Suppressor macrophage treated with lipopolysaccharide for 1 hour (primary cell): ENCODE results near the gene ATIC.
A peak's percentile ranks its signal among the peaks of the same experiment; 100 is the strongest.
"Not testable (repeated sequence)": the region's sequence is repeated elsewhere in the genome, so short reads cannot be mapped to it uniquely, and the experiment has no call there.

Source experiments
- DNase-seq, 3 donors: peaks; one replicate each; pipeline ENCODE4 v3.0.0-alpha.2; 2020 to 2022

Gene ATIC

DNA sequence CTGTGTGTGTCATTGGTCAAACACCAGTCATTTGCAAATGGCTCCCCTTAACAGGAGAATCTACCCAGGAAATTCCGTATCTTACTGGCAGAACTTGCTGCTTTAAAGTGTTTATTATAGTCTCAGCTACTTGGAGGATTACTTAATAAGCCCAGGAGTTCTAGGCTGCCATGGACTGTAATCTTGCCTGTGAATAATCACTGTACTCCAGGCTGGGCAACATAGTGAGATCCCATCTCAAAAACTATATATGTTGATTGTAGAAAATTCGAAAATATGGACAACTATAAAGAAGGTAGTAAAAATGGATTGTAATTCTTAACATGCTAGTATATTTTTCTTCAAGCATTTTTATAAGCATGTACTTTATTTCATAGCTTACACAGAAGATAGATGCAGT is 4.5 kb downstream of the ATIC start:
- DNase-seq = peak; percentile 9 to 33 (median 22)

DNA sequence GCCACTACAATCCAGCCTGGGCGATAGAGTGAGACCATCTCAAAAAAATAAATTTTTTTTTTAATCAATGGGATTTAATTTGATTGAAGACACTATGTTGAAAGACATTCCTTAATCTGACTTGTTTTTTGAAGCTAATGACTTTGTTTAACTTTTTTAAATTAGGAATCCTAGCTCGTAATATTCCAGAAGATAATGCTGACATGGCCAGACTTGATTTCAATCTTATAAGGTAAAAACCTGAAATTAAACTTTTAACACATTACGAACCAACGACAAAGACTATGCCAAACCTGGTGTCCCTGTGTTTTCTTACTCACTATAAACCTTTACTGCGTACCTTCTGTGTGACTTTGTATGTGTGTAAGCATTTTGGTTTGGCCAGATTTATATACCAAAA is 7.6 kb downstream of the ATIC start:
- no peak for DNase-seq

DNA sequence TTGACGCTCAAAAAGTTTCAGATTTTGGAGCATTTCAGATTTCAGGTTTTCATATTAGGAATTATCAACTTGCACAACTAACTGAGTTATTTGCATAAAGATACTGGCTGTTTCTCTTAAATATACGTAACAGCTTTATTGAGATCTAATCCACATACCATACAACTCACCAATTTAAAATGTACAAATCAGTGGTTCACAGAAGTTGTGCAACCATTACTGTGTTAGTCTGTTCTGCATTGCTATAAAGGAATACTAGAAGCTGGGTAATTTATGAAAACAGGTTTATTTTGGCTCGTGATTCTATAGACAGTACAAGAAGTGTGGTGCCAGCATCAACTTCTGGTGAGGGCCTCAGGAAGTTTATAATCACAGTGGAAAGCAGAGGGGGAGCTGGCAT is 8.2 kb downstream of the ATIC start:
- DNase-seq = no peak

DNA sequence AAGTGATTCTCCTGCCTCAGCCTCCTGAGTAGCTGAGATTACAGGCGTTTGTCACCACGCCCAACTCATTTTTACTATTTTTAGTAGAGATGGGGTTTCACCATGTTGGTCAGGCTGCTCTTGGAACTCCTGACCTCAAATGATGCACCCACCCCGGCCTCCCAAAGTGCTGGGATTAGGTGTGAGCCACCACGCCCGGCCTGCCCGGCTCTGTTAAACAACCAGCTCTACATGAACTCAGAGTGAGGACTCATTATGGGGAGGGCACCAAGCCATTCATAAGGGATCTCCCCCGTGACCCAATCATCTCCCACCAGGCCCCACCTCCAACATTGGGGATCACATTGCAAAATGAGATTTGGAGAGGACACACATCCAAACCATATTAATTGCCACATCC is 8.8 kb downstream of the ATIC start:
- DNase-seq = no peak

DNA sequence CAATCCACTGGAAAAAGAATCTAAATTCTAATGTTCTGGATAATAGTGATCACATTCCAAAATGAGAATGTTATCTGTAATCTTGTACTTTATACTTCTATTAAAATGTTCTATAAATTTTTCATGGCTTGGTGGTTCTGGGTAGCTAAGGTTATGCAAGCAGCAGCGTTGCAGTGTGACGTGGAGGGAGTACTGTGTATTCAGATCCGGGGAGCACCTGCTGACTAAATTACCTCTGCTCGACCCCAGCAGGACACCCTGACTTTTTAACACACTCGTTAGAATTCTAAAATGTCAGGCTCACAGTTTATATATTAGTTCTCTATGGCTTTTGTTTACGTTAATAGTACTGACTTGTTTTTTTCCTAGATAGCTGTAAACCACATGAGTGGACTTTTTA is 13.0 kb downstream of the ATIC start:
- DNase-seq = no peak

GRCh38 chr2:215328066-215328465 is 16.2 kb downstream of the ATIC start:
- DNase-seq = no peak

- DNase-seq = no peak
Measured at GRCh38 chr2:215332872-215333595, 21.2 kb downstream of the ATIC start.

- no peak for DNase-seq
Measured at GRCh38 chr2:215338883-215339679, 27.2 kb downstream of the ATIC start.

GRCh38 chr2:215347878-215348277 is 36.0 kb downstream of the ATIC start:
- DNase-seq = no peak

DNA sequence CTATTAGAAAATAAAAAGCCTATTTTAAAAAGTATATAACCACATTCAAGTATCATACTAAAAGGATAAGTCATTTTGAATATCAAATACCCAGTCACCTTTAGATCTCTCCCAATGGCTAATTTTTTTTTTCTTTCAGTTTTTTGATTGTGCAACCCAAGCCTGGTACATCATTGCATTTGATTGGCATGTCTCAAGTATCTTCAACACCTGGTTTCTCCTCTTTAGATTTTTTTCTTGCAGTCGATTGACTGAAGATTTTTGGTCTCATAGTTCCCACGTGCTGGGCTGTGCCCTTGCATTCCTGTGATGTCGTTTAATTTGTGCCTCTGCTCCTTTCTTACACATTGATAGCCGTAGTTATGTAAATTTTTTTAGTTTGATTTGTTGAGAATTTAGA is 40.7 kb downstream of the ATIC start:
- DNase-seq = no peak

DNA sequence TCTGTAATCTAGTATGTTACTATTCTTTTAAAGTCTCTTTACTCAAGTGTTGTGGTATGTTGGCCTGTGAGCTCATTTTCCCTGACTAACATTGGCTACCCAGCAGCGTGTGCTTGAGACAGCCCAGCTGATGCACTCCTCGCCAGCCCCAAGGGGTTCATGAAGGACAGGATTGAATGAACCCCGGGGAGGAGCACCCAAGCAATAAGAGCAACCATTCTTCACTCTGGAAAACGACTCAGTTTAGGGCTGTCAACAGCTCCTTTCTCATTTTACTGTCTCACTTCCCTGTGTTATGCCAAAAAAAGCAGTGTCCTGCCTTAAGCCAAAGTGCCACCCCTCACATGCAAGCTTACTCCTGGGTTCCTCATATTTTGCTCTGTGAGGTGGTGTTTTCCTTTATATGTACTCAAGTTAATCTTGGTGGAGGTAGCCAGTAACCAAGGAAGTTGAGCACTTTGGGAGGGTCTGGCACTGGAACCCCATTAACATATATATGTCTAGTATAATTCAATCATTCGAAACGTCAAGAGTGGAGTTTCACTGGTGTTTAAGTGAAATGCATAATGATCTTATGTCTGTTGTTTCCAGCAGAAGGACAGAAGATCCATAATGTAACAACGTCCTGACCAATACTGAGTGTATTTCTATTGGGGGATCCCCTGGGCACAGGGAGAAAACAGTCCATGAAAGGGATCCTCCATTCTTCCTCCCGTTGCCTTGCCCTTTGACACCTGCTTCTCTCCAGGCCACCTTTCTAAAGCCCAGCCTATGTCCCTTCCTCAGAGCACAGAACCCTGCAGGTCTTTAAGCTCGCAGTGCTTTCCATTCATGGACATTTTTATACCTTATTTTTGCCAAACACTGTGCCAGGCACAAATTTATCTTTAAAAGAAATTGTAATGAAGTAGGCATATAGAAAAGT is 43.2 kb downstream of the ATIC start:
- no peak for DNase-seq

DNA sequence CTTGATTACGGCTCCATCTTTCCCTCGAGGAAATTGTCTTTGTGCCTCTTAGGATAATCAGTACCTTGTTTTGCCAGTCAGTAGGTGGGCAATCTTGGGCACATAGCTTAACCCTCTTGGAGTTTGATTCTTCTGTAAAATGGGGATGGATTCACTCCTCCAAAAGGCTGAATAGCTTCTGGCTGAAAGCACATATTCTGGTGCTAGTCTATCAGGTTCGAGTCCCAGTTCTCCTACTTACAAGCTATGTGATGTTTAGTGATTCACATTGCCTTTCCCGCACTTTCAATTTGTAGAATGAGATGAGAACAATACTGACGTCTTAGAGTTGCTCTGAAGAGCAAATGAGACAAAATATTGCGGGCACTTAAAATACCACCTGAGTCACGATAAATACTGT is 43.9 kb downstream of the ATIC start:
- DNase-seq = no peak

DNA sequence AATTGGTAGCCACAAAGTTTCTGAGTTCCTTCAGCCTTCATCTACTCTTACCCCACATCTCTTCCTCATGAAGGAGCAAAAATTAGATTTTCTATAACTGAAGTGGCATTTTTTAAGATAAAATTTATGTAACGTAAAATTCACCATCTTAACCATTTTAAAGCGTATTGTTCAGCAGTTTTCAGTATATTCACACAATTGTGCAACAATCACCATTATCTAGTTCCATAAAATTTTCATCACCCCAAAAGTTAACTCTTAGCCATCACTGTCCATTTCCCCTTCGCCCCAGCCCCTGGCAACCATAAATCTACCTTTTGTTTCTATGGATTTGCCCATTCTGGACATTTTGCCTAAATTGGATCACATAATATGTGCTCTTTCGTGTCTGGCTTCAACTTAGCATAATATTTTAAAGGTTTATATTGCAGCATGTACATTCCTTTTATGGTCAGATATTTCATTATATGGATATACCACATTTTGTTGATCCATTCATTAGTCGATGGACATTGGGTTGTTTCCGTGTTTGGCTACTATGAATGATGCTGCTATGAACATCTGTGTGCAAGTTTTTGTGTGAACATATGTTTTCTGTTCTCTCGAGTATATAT is 44.6 kb downstream of the ATIC start:
- no peak for DNase-seq

DNA sequence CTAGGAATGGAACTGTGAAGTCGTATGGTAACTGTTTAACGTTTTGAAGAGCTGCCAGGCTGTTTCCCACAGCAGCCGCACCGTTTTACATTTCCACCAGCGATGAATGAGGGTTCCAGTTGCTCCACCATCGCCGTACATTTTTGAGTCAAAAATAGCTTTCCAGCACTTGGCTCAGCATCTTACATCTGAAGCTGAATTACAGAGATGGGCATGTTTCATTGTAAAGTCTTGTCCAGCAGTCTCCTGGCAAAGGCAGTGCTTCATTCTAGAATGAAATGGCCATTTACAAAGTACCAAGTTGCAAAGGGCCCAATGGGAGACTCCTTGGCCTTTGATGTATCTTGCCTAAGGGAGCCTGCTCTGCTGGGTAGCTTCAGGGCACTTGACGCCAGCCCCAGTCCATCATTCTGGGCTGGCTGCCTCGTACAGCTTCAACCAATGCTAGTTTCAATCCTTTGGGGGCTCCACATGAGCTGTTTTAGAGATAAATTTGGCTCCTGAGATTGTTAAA is 45.1 kb downstream of the ATIC start:
- no peak for DNase-seq

GRCh38 chr2:215357660-215358059 is 45.8 kb downstream of the ATIC start:
- DNase-seq = peak; percentile 8 to 58 (median 28)

GRCh38 chr2:215358312-215358845 is 46.5 kb downstream of the ATIC start:
- DNase-seq = no peak

DNA sequence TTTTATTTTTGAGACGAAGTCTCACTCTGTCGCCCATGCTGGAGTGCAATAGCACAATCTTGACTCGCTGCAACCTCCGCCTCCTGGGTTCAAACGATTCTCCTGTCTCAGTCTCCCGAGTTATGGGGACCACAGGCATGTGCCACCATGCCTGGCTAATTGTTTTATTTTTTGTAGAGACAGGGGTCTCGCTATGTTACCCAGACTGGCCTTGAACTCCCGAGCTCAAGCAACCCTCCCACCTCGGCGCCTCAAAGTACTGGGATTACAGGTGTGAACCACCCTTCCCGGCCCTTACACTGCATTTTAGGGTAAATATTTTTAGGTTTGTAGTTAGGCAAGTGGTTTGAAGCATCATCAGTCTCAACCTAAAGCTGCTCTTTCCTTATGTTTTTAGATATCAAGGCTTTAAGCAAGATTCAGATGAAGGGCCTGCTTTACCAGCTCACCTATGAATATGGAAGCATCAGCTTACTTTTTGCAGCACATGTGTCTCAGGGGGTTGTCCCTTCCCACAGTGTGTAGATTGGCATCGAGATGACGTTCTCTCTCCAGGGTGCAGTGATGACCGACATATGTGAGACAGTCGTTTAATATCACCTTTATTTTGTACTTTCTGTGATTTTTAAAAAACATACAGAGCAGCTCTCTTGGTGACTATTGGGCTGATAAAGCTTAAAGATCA is 47.2 kb downstream of the ATIC start:
- no peak for DNase-seq

DNA sequence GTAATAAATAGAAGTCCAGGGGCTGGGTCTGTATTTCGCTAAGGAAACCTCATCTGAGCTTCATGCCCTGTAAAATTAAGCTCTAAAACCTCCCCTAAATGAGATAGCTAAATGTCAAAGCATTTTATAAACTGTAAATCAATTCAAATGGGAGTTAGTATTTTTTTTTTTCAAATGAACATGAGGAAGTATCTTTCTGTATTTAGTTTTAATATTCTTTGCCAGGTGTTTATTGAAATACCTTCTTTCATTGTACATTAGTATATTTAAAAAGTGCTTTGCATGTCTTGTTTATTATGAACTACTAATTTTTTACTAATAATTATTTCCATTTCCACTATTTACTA is 47.7 kb downstream of the ATIC start:
- no peak for DNase-seq

DNA sequence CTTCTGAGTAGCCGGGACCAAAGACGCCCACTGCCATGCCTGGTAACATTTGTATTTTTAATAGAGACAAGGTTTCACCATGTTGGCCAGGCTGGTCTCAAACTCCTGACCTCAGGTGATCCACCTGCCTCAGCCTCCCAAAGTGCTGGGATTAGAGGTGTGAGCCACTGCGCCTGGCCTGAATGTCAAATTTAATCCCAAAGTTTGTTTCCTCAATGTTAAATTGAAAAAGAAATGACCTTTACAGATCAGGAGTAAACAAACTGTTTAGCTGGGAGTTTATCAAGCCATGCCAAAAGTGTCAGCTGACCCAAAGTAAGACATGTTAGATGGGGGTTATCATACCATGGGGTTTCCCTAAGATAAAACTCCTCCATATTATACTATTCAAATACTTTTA is 48.2 kb downstream of the ATIC start:
- DNase-seq = not testable (repeated sequence)

DNA sequence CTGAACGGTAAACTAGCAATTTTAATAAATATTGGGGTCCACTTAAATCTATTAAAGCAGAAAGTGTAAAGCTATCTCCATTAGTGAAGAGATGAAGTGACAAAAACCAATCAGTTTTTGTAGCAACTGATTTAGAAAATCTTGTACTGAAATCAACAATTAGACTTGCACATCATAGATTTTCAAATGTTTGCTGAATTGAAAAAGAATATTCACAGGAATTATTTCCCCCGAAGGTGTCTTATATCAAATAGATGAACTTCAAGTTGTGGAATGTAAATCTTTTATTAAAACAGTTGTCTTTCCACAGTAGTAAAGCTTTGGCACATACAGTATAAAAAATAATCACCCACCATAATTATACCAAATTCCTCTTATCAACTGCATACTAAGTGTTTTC is 48.7 kb downstream of the ATIC start:
- no peak for DNase-seq

DNA sequence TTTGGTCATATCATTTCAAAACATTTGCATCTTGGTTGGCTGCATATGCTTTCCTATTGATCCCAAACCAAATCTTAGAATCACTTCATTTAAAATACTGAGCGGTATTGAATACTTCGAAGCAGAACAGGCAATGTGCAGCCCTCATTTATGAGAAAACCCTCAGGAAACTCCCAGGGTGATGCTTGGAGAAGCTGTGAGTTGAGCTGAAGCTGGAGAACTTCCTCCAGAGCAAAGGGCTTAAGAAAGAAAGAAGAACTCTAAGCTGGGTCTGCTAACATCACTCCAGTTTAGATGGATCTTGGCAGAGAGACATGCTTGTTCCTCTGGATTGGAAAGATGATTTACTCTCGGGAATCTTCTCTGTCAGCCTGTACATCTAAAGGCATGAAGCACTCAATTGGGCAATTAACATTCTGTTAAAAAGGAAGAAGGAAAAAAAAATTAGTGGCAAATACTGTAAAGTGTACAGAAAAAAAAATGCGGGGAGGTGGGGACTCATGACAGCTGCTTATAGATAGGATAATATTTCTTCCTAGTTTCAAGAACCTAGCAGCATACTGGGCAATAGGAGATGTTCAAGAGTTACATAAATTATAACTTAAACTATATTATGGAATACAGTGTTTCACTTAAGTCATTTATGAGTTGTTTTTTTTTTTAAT is 49.5 kb downstream of the ATIC start:
- peak; percentile 12 to 28 (median 15) for DNase-seq
